GM12878 (cell line): ENCODE data around the gene EPB41L4A. TPM values are rescaled to one million over a fixed set of nuclear protein-coding genes. Genes with fewer than 3 reads are reported as not detected.

Experiments
- ATAC-seq: fragments of 200-7000 bp; cut with Tn5 transposase; 3 replicates; pipeline ENCODE4 v1.9.1; 2020; ENCODE audit warnings: mild to moderate bottlenecking, moderate library complexity
- BruUV-seq: library from RNA; stranded (reverse); fragments of 400-500 nt; replicated peaks from 2 replicates; lab custom pipeline; 2021; lab: Mats Ljungman, UMichigan
- CTCF ChIA-PET: fragments of 300-600 bp; sonication (Branson Sonifier 250); formaldehyde crosslinking; extraction: SDS; loops from one replicate; lab custom pipeline; 2021; ENCODE audit warnings: inconsistent platforms; lab: Yijun Ruan, JAX
- POLR2A ChIA-PET: fragments of 350-600 bp; formaldehyde crosslinking; extraction: SDS; loops from one replicate; lab custom pipeline; 2021; ENCODE audit warnings: inconsistent platforms; lab: Charles Lee
- RAD21 ChIA-PET: fragments of 300-600 bp; sonication (Branson Sonifier 250); formaldehyde crosslinking; loops from one replicate; lab custom pipeline; 2023; ENCODE audit warnings: antibody characterized with exemption; ENCODE audit not compliant: unreplicated experiment; lab: Charles Lee
- SMC1A ChIA-PET: fragments of 300-600 bp; sonication (Branson Sonifier 250); formaldehyde crosslinking; loops from one replicate; lab custom pipeline; 2023; ENCODE audit not compliant: unreplicated experiment, uncharacterized antibody; lab: Charles Lee
- DNase-seq: peaks from one replicate; pipeline ENCODE4 v3.0.0-alpha.2; 2011; ENCODE audit warnings: low read depth, low spot score
- FAIRE-seq: peaks from 3 replicates; lab custom pipeline; 2011; peaks lifted over from hg19 to GRCh38; lab: Jason Lieb, UNC
- H2AFZ ChIP-seq: 2 replicates; pipeline ENCODE4 v1.6.0; 2011; ENCODE audit warnings: low read depth, low read length, control low read depth; ENCODE audit not compliant: control insufficient read depth
- H3K27ac ChIP-seq: 2 replicates; pipeline ENCODE4 v1.5.1; 2011; ENCODE audit warnings: control low read depth; ENCODE audit not compliant: control insufficient read depth, insufficient read depth
- H3K27me3 ChIP-seq, 2 experiments: replicated peaks in 1 of 2; 2 replicates each; pipeline versions ENCODE4 v1.6.0 to v1.6.1; 2011; ENCODE audit warnings: low read length in 1 of 2; ENCODE audit not compliant: control insufficient read depth in 2 of 2, insufficient read depth in 2 of 2
- H3K36me3 ChIP-seq, 2 experiments: 2 replicates each; pipeline ENCODE4 v1.5.1; 2011; ENCODE audit warnings: low read length in 1 of 2; ENCODE audit not compliant: control insufficient read depth in 2 of 2, insufficient read depth in 2 of 2
- H3K4me1 ChIP-seq: 2 replicates; pipeline ENCODE4 v1.6.1; 2011; ENCODE audit warnings: mild to moderate bottlenecking, low read length, moderate library complexity, mixed read lengths; ENCODE audit not compliant: control insufficient read depth, insufficient read depth
- H3K4me2 ChIP-seq: 2 replicates; pipeline ENCODE4 v1.6.0; 2011; ENCODE audit warnings: control low read depth; ENCODE audit not compliant: control insufficient read depth, insufficient read depth
- H3K4me3 ChIP-seq: fragments of 200-600 bp; sonication (generic); 2 replicates; pipeline ENCODE4 v1.5.1; 2016
- H3K79me2 ChIP-seq: 2 replicates; pipeline ENCODE4 v1.6.0; 2011; ENCODE audit warnings: low read length; ENCODE audit not compliant: control insufficient read depth, insufficient read depth
- H3K9ac ChIP-seq: 2 replicates; pipeline ENCODE4 v1.8.0; 2011; ENCODE audit warnings: low read length, control low read depth, mixed read lengths; ENCODE audit not compliant: control insufficient read depth, insufficient read depth
- H3K9me3 ChIP-seq: replicated peaks from 3 replicates; pipeline ENCODE4 v1.5.1; 2011; ENCODE audit warnings: mild to moderate bottlenecking, low read length; ENCODE audit not compliant: control insufficient read depth, insufficient read depth
- H4K20me1 ChIP-seq: 2 replicates; pipeline ENCODE4 v1.6.0; 2011; ENCODE audit not compliant: control insufficient read depth, insufficient read depth
- CHD1 ChIP-seq: IDR thresholded peaks from 2 replicates; pipeline ENCODE4 v1.6.1; 2012; ENCODE audit warnings: low read depth, low read length, improper control_type of control experiment
- CUX1 ChIP-seq: IDR thresholded peaks from 2 replicates; pipeline ENCODE4 v1.6.1; 2012; ENCODE audit warnings: improper control_type of control experiment, low read depth, low read length; ENCODE audit not compliant: insufficient replicate concordance
- KAT2A ChIP-seq: conservative IDR thresholded peaks from 2 replicates; pipeline ENCODE4 v1.6.1; 2011; ENCODE audit warnings: low read depth, low read length; ENCODE audit not compliant: control insufficient read depth
- NFYA ChIP-seq: IDR thresholded peaks from 2 replicates; pipeline ENCODE4 v1.6.1; 2011; ENCODE audit warnings: low read depth, mild to moderate bottlenecking, low read length, improper control_type of control experiment, borderline replicate concordance
- NRF1 ChIP-seq: conservative IDR thresholded peaks from 2 replicates; pipeline ENCODE4 v1.6.1; 2011; ENCODE audit warnings: mild to moderate bottlenecking, low read depth, low read length, improper control_type of control experiment
- SMAD1 ChIP-seq: fragments of 450-650 bp; IDR thresholded peaks from 2 replicates; pipeline ENCODE4 v1.6.1; 2018; ENCODE audit warnings: mild to moderate bottlenecking, low read depth; ENCODE audit not compliant: partially characterized antibody
- SPI1 ChIP-seq: IDR thresholded peaks from 2 replicates; pipeline ENCODE4 v1.6.1; 2011; ENCODE audit warnings: low read depth, mild to moderate bottlenecking, low read length, moderate library complexity, borderline replicate concordance; ENCODE audit not compliant: insufficient read depth
- WGBS: methylation state at CpG from one replicate; pipeline ENCODE4 v1.1.6; 2016; ENCODE audit warnings: low lambda C conversion rate; ENCODE audit not compliant: insufficient replicate concordance, insufficient coverage; ENCODE audit errors: missing lambda C conversion rate; 5-methylcytosine and 5-hydroxymethylcytosine counted together
- in situ Hi-C: fragments of 300-500 bp; cut with MboI; formaldehyde crosslinking; loops from 9 replicates; pipeline ENCODE4 v1.14.3; 2018; ENCODE audit warnings: mixed read lengths
- intact Hi-C: fragments of 100-400 bp; cut with micrococcal nuclease; formaldehyde crosslinking; loops from one replicate; pipeline ENCODE4 v1.14.2; 2022; ENCODE audit not compliant: unreplicated experiment
- polyA plus RNA-seq, 11 experiments: library from polyadenylated mRNA; depleted of rRNA in 4 of 11; unstranded in 6 of 11; stranded (reverse) in 5 of 11; fragments of >200 nt; fragmentation: Nextera tagmentation in 4 of 11; fragmentation: Illumina TruSeq in 1 of 11; extraction: Ambion mirVana in 4 of 11; extraction: Trizol in 1 of 11; gene quantifications; 1 replicate in 1 of 11; 2 replicates in 10 of 11; pipeline versions ENCODE4 v1.2.1 to v1.2.3, GENCODE V29; 2011 to 2016; ENCODE audit warnings: inconsistent platforms in 2 of 11, missing spikeins in 2 of 11, low read depth in 1 of 11
- total RNA-seq, 4 experiments: library from RNA; depleted of rRNA in 3 of 4; stranded (reverse); fragments of >200 nt in 3 of 4; fragmentation: Illumina TruSeq in 1 of 4; extraction: Trizol in 1 of 4; gene quantifications; 2 replicates each; pipeline versions ENCODE4 v1.2.1 to v1.2.3, GENCODE V29; 2013 to 2021
- TF ChIP-seq, protein P1 (sequence below): fragments of 450-650 bp; IDR thresholded peaks from 2 replicates; pipeline ENCODE4 v1.6.1; 2017; ENCODE audit warnings: low read depth, mild to moderate bottlenecking, moderate library complexity

Gene EPB41L4A
- total and polyA plus RNA-seq, 10 of the 15 experiments (the other 5 are each of a cell fraction or from before 2014, with no cell fraction given), result 0.10 to 0.67 (median 0.30) TPM

GRCh38 chr5:112312295-112313275 lies 106.5 kb downstream of the EPB41L4A start:
- Histone ChIP-seq H4K20me1 (no peaks in the 10 kb centered on the region), H3K27me3 (no peaks in the 10 kb centered on the region), H3K4me2 (no peak overlapping the region), H3K79me2 (no peaks in the 10 kb centered on the region), H3K9ac (no peak overlapping the region), H3K4me1 (no peaks in the 10 kb centered on the region), H3K4me3 (no peak overlapping the region), H3K36me3 (no peaks in the 10 kb centered on the region), H3K27ac (no peak overlapping the region), H2AFZ (no peak overlapping the region), H3K9me3 (no peaks in the 10 kb centered on the region)
- BruUV-seq, result no TSS peak
- FAIRE-seq (no peak), ATAC-seq (no peak), DNase-seq (no peak)
- ChIA-PET RAD21 (no interaction called here), POLR2A (no interaction called here), CTCF (no interaction called here), SMC1A (interaction anchor here (1.5 kb wide), 1 partner anchor 12 kb away, joined by 3 read pairs; no protein-coding TSS in a partner anchor)
- in situ Hi-C loops, result no loop called here
- no peak for TF ChIP-seq NRF1
- 47% methylated on average over 4 of the region's 4 CpGs for WGBS
- intact Hi-C loops, result no loop called here

GRCh38 chr5:112310746-112311145 lies 108.3 kb downstream of the EPB41L4A start:
- no peaks in the 10 kb centered on the region for H3K4me1 ChIP-seq
- no peak overlapping the region for H2AFZ ChIP-seq
- H3K27me3 ChIP-seq, result no peaks in the 10 kb centered on the region
- SMC1A ChIA-PET, result no interaction called here
- ATAC-seq (no peak), DNase-seq (no peak), FAIRE-seq (no peak)
- in situ Hi-C loops (no loop called here), intact Hi-C loops (no loop called here)
- no peaks in the 10 kb centered on the region for H4K20me1 ChIP-seq
- no peaks in the 10 kb centered on the region for H3K36me3 ChIP-seq
- H3K4me3 ChIP-seq, result no peak overlapping the region
- H3K4me2 ChIP-seq, result no peak overlapping the region
- no peaks in the 10 kb centered on the region for H3K9me3 ChIP-seq
- RAD21 ChIA-PET, result no interaction called here
- no peak overlapping the region for H3K9ac ChIP-seq
- POLR2A ChIA-PET, result no interaction called here
- CTCF ChIA-PET, result no interaction called here
- 82% methylated on average over 1 of the region's 1 CpG for WGBS
- no peak overlapping the region for H3K27ac ChIP-seq
- no peaks in the 10 kb centered on the region for H3K79me2 ChIP-seq
- no TSS peak for BruUV-seq
- no peak for TF ChIP-seq SMAD1
- TF ChIP-seq CHD1, result no peak
- TF ChIP-seq NFYA, result no peak
- TF ChIP-seq SPI1, result no peak
- TF ChIP-seq, protein P1, sequence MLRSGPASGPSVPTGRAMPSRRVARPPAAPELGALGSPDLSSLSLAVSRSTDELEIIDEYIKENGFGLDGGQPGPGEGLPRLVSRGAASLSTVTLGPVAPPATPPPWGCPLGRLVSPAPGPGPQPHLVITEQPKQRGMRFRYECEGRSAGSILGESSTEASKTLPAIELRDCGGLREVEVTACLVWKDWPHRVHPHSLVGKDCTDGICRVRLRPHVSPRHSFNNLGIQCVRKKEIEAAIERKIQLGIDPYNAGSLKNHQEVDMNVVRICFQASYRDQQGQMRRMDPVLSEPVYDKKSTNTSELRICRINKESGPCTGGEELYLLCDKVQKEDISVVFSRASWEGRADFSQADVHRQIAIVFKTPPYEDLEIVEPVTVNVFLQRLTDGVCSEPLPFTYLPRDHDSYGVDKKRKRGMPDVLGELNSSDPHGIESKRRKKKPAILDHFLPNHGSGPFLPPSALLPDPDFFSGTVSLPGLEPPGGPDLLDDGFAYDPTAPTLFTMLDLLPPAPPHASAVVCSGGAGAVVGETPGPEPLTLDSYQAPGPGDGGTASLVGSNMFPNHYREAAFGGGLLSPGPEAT, result no peak
- no peak for TF ChIP-seq KAT2A
- no peak for TF ChIP-seq CUX1
